Neural progenitor cell (in vitro differentiated cells): ENCODE data around the gene COA4.

ENCODE experiments used
- CTCF ChIP-seq: fragments of 200-600 bp; sonication (generic); IDR thresholded peaks from 2 replicates; pipeline ENCODE4 v1.5.1; 2017; ENCODE audit warnings: antibody characterized with exemption, mild to moderate bottlenecking
- EZH2phosphoT487 ChIP-seq: fragments of 200-600 bp; sonication (generic); IDR thresholded peaks from 2 replicates; pipeline ENCODE4 v1.6.1; 2017; ENCODE audit warnings: antibody characterized with exemption

- no peak for TF ChIP-seq CTCF
- TF ChIP-seq EZH2phosphoT487: no peak
These were observed 37.6 kb upstream of the COA4 start for GRCh38 chr11:73914284-73914683.
